GM12878 (cell line): ENCODE measurements around the gene PCDH1.

ENCODE experiments used
- ATF3 ChIP-seq: IDR thresholded peaks from 2 replicates; pipeline ENCODE4 v1.6.1; 2011; ENCODE audit warnings: low read depth, mild to moderate bottlenecking, low read length, moderate library complexity, borderline replicate concordance; ENCODE audit errors: extremely low read depth
- CEBPB ChIP-seq, 2 experiments: fragments of 150-350 bp in 1 of 2; IDR thresholded peaks; 2 replicates each; pipeline ENCODE4 v1.6.1; 2012 to 2014; ENCODE audit warnings: low read depth in 2 of 2, low read length in 2 of 2, borderline replicate concordance in 1 of 2, inconsistent platforms in 1 of 2
- CREB1 ChIP-seq: IDR thresholded peaks from 2 replicates; pipeline ENCODE4 v1.6.1; 2012; ENCODE audit warnings: low read depth, mild to moderate bottlenecking, inconsistent platforms
- CREM ChIP-seq: IDR thresholded peaks from 2 replicates; pipeline ENCODE4 v1.6.1; 2014; ENCODE audit warnings: antibody characterized with exemption, low read depth
- HCFC1 ChIP-seq: fragments of 150-350 bp; IDR thresholded peaks from 2 replicates; pipeline ENCODE4 v1.6.1; 2014; ENCODE audit warnings: low read length
- MXI1 ChIP-seq: fragments of 150-350 bp; IDR thresholded peaks from 2 replicates; pipeline ENCODE4 v1.6.1; 2011; ENCODE audit warnings: low read depth, mild to moderate bottlenecking, inconsistent platforms, low read length, improper control_type of control experiment
- POLR2AphosphoS5 ChIP-seq: IDR thresholded peaks from 2 replicates; pipeline ENCODE4 v1.6.1; 2011; ENCODE audit warnings: mild to moderate bottlenecking, low read length, inconsistent platforms
- REST ChIP-seq: IDR thresholded peaks from 2 replicates; pipeline ENCODE4 v1.6.1; 2012; ENCODE audit warnings: mild to moderate bottlenecking, low read depth, low read length
- TF ChIP-seq, protein P1 (sequence below): fragments of 450-650 bp; IDR thresholded peaks from 2 replicates; pipeline ENCODE4 v1.6.1; 2017; ENCODE audit warnings: antibody characterized with exemption, mild to moderate bottlenecking, moderate library complexity
- TF ChIP-seq, protein P2 (sequence below): IDR thresholded peaks from 2 replicates; pipeline ENCODE4 v1.6.1; 2012; ENCODE audit warnings: low read depth, low read length, improper control_type of control experiment

DNA sequence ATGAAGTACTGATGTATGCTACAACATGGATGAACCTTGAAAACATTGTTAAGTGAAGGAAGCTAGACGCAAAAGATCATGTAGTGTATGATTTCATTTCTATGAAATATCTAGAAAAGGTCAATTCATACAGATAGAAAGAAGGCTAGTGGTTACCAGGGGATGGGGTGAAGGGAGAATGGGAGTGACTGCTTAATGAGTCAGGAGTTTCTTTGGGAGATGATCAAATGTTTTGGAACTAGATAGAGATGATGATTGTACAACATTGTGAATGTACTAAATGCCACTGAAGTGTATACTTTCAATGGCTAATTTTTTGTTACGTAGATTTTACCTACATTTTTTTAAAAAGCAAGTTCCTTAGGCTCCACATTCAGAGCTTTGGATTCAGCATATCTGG is 30.6 kb upstream of the PCDH1 start:
- no peak for TF ChIP-seq HCFC1
- TF ChIP-seq, protein P1, sequence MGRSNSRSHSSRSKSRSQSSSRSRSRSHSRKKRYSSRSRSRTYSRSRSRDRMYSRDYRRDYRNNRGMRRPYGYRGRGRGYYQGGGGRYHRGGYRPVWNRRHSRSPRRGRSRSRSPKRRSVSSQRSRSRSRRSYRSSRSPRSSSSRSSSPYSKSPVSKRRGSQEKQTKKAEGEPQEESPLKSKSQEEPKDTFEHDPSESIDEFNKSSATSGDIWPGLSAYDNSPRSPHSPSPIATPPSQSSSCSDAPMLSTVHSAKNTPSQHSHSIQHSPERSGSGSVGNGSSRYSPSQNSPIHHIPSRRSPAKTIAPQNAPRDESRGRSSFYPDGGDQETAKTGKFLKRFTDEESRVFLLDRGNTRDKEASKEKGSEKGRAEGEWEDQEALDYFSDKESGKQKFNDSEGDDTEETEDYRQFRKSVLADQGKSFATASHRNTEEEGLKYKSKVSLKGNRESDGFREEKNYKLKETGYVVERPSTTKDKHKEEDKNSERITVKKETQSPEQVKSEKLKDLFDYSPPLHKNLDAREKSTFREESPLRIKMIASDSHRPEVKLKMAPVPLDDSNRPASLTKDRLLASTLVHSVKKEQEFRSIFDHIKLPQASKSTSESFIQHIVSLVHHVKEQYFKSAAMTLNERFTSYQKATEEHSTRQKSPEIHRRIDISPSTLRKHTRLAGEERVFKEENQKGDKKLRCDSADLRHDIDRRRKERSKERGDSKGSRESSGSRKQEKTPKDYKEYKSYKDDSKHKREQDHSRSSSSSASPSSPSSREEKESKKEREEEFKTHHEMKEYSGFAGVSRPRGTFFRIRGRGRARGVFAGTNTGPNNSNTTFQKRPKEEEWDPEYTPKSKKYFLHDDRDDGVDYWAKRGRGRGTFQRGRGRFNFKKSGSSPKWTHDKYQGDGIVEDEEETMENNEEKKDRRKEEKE = no peak
- no peak for TF ChIP-seq CEBPB (IDR thresholded peaks at IDR 0.05; ENCODE audit: borderline replicate concordance in 1 of 2, low read depth in 2 of 2, low read length in 2 of 2)
- TF ChIP-seq POLR2AphosphoS5 = no peak
- no peak for TF ChIP-seq CREB1
- TF ChIP-seq ATF3 = no peak
- no peak for TF ChIP-seq MXI1
- no peak for TF ChIP-seq REST
- TF ChIP-seq, protein P2, sequence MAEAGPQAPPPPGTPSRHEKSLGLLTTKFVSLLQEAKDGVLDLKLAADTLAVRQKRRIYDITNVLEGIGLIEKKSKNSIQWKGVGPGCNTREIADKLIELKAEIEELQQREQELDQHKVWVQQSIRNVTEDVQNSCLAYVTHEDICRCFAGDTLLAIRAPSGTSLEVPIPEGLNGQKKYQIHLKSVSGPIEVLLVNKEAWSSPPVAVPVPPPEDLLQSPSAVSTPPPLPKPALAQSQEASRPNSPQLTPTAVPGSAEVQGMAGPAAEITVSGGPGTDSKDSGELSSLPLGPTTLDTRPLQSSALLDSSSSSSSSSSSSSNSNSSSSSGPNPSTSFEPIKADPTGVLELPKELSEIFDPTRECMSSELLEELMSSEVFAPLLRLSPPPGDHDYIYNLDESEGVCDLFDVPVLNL = no peak
- no peak for TF ChIP-seq CREM
